Coronary artery (tissue), 2 donors: ENCODE measurements around the gene TUFM.

ENCODE experiments used
- DNase-seq: peaks from one replicate; pipeline ENCODE4 v3.0.0-alpha.2; 2017; ENCODE audit warnings: low spot score
- H3K27ac ChIP-seq, 2 donors: fragments of 200-600 bp; sonication (generic); one replicate each; pipeline ENCODE4 v1.5.1; 2016 to 2019
- H3K4me3 ChIP-seq: fragments of 200-600 bp; sonication (generic); 2 replicates; pipeline ENCODE4 v1.5.1; 2016; ENCODE audit warnings: mild to moderate bottlenecking, moderate library complexity
- TF ChIP-seq, protein P1 (sequence below): fragments of 200-600 bp; sonication (generic); IDR thresholded peaks from one replicate; pipeline ENCODE4 v1.5.1; 2019; ENCODE audit warnings: antibody characterized with exemption

Gene TUFM

DNA sequence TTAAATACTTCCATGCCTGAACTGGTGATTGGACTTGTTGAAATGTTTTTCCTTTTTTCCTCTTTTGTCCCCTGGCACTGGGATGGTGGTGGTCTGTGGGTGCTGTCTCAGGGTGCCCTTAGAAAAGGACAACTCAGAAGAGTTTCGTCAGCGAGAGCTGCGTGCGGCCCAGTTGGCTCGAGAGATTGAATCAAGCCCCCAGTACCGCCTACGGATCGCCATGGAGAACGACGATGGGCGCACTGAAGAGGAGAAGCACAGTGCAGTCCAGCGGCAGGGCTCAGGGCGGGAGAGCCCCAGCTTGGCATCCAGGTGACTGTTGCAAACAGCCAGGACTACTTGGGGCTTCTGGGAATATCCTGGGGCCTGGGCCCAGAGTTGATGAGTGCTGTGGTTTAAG, 16.4 kb downstream of the TUFM start:
- DNase-seq = no peak
- H3K4me3 ChIP-seq = no peak overlapping the region
- no peak overlapping the region for H3K27ac ChIP-seq
- TF ChIP-seq, protein P1, sequence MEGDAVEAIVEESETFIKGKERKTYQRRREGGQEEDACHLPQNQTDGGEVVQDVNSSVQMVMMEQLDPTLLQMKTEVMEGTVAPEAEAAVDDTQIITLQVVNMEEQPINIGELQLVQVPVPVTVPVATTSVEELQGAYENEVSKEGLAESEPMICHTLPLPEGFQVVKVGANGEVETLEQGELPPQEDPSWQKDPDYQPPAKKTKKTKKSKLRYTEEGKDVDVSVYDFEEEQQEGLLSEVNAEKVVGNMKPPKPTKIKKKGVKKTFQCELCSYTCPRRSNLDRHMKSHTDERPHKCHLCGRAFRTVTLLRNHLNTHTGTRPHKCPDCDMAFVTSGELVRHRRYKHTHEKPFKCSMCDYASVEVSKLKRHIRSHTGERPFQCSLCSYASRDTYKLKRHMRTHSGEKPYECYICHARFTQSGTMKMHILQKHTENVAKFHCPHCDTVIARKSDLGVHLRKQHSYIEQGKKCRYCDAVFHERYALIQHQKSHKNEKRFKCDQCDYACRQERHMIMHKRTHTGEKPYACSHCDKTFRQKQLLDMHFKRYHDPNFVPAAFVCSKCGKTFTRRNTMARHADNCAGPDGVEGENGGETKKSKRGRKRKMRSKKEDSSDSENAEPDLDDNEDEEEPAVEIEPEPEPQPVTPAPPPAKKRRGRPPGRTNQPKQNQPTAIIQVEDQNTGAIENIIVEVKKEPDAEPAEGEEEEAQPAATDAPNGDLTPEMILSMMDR = no peak

- no peak overlapping the region for H3K27ac ChIP-seq
- DNase-seq = no peak
- no peak overlapping the region for H3K4me3 ChIP-seq
- TF ChIP-seq, protein P1 = no peak
Observed at GRCh38 chr16:28826141-28826540, 20.0 kb downstream of the TUFM start.

DNA sequence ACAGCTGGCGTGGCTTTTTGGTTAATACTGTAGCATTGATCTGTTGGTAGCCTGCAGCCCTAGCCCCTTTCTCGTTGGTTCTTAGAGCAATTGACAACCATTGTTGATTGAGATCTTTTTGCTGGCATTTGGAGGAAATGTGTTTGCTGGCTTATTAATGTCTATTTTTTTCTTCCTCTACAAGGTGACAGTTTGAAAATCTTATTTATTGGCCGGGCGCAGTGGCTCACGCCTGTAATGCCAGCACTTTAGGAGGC, 21.5 kb downstream of the TUFM start:
- Histone ChIP-seq H3K4me3 (peak overlapping the region; percentile 100), H3K27ac (peak overlapping the region; percentile 97 to 100)
- no peak for DNase-seq
- TF ChIP-seq, protein P1 = no peak

DNA sequence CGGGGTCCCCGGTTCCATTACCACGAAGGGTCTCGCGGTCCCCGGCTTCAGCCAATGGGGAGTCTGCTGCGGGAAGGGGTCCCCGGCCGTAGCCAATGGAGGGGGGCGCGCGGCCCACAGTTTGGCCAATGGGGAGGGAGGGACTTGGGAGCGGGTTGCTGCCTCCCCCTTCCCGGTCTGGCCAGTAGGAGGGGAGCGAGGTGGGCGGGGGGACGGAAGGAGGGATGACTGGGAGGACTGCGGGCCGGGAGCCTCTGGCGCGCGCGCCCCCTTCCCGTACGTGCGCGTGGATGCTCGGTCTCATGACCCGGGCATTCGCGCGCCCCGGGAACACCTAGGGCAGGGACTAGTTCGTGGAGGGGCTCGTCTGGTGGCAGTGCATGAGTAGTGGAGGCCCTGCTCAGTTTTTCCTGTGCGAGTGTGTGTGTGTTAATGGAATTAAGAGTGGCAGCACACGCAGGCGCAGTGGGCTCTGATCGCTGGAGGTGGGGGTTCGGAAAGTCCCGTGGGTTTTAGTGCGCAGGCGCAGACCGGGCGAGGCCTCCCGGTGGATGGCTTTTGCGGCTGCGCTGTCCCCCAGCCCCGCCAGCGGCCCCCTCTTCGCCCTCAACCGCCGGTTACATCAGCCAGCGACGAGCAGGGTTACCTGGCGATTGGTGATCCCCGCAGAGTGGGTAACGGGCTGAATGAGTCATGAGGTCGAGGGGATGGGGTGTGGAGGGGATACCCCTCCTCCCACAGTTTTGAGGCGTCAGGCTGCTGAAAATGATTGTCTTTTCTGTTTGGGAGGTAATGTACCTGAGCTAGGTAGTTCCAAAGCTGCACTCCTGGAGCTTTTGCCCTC, 22.1 kb downstream of the TUFM start:
- H3K27ac ChIP-seq = peak overlapping the region; percentile 97 to 100
- DNase-seq = peak; percentile 99
- TF ChIP-seq, protein P1 = no peak
- H3K4me3 ChIP-seq = peak overlapping the region; percentile 100

GRCh38 chr16:28823291-28823872, 22.8 kb downstream of the TUFM start:
- TF ChIP-seq, protein P1 = no peak
- peak overlapping the region; percentile 100 for H3K4me3 ChIP-seq
- H3K27ac ChIP-seq = peak overlapping the region; percentile 97 to 100
- no peak for DNase-seq

DNA sequence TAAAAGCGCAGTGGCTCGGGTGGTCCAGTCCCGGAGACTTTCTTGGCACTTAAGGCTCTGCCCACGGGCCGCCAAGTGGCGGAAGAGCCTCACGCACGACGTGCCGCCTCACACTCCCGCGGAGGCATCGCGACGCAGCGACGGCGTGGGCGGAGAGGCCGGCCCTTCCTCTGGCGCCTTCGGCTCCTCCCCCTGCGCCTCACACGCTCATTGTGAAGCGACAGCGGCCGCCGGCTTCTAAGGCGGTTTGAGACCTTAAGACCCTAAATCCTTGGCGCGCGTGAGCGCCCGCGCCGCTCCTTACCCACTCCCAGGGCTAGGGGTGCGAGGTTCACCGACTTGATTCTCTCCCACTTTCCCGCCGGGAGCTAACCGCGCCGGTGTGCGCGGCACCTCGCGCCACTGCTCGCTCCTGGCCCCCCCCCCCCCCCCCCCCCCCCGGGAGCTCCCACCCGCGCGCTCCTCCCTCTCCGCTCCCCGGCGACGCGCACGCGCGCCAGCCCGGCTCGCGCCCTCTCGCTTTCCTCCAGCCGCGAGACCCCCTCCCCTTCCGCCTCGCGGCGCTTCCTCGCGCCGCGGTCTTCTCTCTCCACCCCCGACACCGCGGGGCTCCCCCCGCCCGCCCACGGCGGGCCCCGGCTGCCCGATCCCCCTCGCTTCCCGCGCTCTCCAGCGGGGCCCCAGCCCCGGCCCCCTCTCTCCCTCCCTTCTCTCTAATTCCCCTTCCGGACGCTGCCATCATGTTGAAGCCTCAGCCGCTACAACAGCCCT, 23.4 kb downstream of the TUFM start, which contains the start of gene ATXN2L:
Gene ATXN2L, plus strand, starts transcription at position 480 of the 771 bp plus-strand sequence. Its CDS starts 261 bp downstream, at position 741.
- DNase-seq = peak; percentile 94
- peak within 1 kb of the TSS; percentile 100 for H3K4me3 ChIP-seq
- TF ChIP-seq, protein P1 = no peak
- H3K27ac ChIP-seq = peak within 1 kb of the TSS; percentile 97 to 100
